Left ventricle myocardium inferior (tissue), 1 donor: ENCODE data around the gene KDM5C. TPM values are rescaled to one million over a fixed set of nuclear protein-coding genes. Genes with fewer than 3 reads are reported as not detected.

Source experiments
- DNase-seq: peaks from one replicate; pipeline ENCODE4 v3.0.0-alpha.2; 2020
- H3K27ac ChIP-seq: fragments of 200-600 bp; replicated peaks from 2 replicates; pipeline ENCODE4 v1.8.0; 2021
- H3K27me3 ChIP-seq: fragments of 200-600 bp; 2 replicates; pipeline ENCODE4 v1.8.0; 2021; ENCODE audit warnings: low read depth
- H3K36me3 ChIP-seq: fragments of 200-600 bp; 2 replicates; pipeline ENCODE4 v1.8.0; 2021
- H3K4me1 ChIP-seq: fragments of 200-600 bp; 2 replicates; pipeline ENCODE4 v1.8.0; 2021
- H3K4me3 ChIP-seq: fragments of 200-600 bp; 2 replicates; pipeline ENCODE4 v1.8.0; 2021; ENCODE audit warnings: mild to moderate bottlenecking, moderate library complexity
- H3K9me3 ChIP-seq: fragments of 200-600 bp; replicated peaks from 2 replicates; pipeline ENCODE4 v1.8.0; 2021
- intact Hi-C: fragments of 100-400 bp; cut with micrococcal nuclease; formaldehyde crosslinking; loops from one replicate; pipeline ENCODE4 v1.11.0; 2022
- total RNA-seq: library from RNA; stranded (reverse); fragmentation: NEBNext Ultra II Directional; extraction: Animal tissue kit (Norgen Biotek cat#: 25700); gene quantifications from one replicate; pipeline ENCODE4 v1.2.1, GENCODE V29; 2021
- TF ChIP-seq, protein P1 (sequence below): fragments of 200-600 bp; IDR thresholded peaks from 2 replicates; pipeline ENCODE4 v1.8.0; 2021; ENCODE audit warnings: antibody characterized with exemption, mild to moderate bottlenecking, borderline replicate concordance
- donor health status: DM: no; HTN: yes; CAD: no; lungs with severe emphysema.

Gene KDM5C
- total RNA-seq, 1 donor from 2014 or later = 35.6 TPM

DNA sequence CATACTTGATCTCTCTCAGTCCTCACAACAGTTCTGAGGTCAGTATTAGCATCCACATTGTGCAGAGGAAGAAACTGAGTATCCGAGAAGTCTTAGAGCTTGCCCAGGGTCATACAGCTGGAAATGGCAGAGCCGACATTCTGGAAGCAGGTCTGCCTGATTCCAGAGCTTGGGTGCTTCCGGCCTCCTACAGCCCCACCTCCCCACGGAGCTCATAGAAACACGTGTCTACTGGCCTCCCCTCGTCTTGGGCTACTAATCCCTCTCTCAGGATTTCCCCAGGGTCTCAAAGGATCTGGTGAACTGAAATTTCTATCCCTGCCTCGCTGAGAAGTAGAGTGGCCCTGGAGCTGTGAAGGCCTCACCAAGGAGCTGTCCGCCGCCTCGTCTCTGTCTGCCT is 12.0 kb upstream of the KDM5C start:
- no peak overlapping the region for H3K4me3 ChIP-seq
- H3K36me3 ChIP-seq = peaks cover 8% of the 10 kb centered on the region
- TF ChIP-seq, protein P1, sequence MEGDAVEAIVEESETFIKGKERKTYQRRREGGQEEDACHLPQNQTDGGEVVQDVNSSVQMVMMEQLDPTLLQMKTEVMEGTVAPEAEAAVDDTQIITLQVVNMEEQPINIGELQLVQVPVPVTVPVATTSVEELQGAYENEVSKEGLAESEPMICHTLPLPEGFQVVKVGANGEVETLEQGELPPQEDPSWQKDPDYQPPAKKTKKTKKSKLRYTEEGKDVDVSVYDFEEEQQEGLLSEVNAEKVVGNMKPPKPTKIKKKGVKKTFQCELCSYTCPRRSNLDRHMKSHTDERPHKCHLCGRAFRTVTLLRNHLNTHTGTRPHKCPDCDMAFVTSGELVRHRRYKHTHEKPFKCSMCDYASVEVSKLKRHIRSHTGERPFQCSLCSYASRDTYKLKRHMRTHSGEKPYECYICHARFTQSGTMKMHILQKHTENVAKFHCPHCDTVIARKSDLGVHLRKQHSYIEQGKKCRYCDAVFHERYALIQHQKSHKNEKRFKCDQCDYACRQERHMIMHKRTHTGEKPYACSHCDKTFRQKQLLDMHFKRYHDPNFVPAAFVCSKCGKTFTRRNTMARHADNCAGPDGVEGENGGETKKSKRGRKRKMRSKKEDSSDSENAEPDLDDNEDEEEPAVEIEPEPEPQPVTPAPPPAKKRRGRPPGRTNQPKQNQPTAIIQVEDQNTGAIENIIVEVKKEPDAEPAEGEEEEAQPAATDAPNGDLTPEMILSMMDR = no peak
- intact Hi-C loops = no loop called here
- H3K4me1 ChIP-seq = no peaks in the 10 kb centered on the region
- H3K27me3 ChIP-seq = no peaks in the 10 kb centered on the region
- DNase-seq = no peak
- H3K27ac ChIP-seq = no peak overlapping the region
- H3K9me3 ChIP-seq = no peaks in the 10 kb centered on the region

DNA sequence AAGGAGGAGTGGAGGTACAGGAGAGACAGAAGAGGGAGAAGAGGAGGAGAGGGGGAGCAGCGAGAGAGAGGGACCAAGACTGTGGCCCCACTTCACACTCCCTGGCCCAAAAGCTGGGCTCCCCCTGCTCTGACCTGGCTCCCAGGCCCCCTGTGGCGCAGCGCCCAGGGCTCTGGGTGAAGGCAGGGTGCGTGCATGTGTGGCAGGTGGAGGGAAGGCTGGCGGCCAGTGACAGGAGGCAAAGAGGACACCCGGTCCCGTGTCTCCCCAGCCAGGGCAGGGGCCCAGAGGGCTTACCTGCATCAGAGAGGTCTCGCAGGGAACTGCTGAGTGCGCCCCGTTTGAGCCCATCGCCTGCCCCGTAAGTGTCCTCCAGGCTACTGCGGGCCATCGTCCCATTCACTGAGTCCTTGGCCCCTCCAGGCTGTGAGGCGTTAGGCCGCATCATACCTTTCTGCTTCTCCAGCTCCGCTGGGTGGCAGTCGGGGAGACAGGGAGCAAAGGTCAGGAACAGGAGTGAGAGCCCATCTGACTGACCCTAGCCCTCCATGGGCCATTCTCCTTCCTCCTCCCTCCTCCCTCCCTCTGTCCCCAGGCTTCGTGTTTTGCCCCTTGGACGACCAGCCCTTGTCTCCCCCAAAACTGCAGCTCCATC is 11.1 kb upstream of the KDM5C start:
- H3K9me3 ChIP-seq = no peaks in the 10 kb centered on the region
- H3K27ac ChIP-seq = no peak overlapping the region
- peaks cover under 1% of the 10 kb centered on the region for H3K36me3 ChIP-seq
- no peak overlapping the region for H3K4me3 ChIP-seq
- intact Hi-C loops = no loop called here
- H3K27me3 ChIP-seq = no peaks in the 10 kb centered on the region
- no peak for DNase-seq
- H3K4me1 ChIP-seq = no peaks in the 10 kb centered on the region
- TF ChIP-seq, protein P1 = no peak

DNA sequence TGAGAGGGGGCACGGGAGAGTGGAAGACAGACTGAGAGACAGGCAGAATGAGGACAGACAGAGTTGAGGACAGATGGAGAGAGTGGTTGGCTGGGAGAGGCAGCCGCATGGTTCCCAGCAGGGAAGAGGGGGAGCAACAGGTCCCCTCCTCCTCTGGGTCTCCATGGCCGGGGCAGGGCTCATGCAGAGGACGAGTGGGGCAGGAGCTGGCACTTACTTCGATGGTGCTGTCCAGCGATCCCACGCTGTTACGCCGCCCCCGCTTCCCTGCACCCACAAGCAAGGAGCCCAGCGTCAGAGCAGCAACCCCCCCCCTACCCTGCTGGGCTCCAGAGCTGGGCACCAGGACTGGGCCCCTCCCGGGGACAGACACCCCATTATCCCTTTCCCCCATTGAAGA is 10.6 kb upstream of the KDM5C start:
- intact Hi-C loops = no loop called here
- H3K9me3 ChIP-seq = no peaks in the 10 kb centered on the region
- DNase-seq = no peak
- H3K27ac ChIP-seq = no peak overlapping the region
- H3K4me1 ChIP-seq = no peaks in the 10 kb centered on the region
- no peaks in the 10 kb centered on the region for H3K36me3 ChIP-seq
- no peak overlapping the region for H3K4me3 ChIP-seq
- H3K27me3 ChIP-seq = no peaks in the 10 kb centered on the region
- TF ChIP-seq, protein P1 = no peak

DNA sequence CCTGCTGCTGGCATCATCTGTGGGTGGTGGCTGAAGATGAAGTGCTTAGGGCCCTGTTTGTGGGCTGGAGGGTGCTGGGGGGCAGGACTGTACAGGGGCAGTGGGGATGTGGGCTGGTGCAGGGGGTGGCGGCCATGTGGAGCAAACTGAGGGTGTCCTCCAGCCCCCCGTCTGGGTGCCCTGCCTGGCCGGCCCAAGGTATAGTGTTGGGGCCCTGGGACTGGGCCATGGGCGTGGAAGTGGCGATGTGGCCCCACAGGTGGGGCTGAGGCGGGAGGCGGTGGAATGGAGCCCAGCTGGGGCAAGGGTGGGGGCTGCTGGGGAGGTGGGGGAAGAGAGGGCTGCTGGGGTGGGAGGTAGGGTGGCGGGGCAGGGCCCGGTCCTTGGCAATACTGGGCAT is 9.5 kb upstream of the KDM5C start:
- H3K4me1 ChIP-seq = no peaks in the 10 kb centered on the region
- H3K27ac ChIP-seq = no peak overlapping the region
- H3K27me3 ChIP-seq = no peaks in the 10 kb centered on the region
- DNase-seq = no peak
- H3K4me3 ChIP-seq = no peak overlapping the region
- H3K36me3 ChIP-seq = no peaks in the 10 kb centered on the region
- TF ChIP-seq, protein P1 = no peak
- H3K9me3 ChIP-seq = no peaks in the 10 kb centered on the region
- intact Hi-C loops = no loop called here

DNA sequence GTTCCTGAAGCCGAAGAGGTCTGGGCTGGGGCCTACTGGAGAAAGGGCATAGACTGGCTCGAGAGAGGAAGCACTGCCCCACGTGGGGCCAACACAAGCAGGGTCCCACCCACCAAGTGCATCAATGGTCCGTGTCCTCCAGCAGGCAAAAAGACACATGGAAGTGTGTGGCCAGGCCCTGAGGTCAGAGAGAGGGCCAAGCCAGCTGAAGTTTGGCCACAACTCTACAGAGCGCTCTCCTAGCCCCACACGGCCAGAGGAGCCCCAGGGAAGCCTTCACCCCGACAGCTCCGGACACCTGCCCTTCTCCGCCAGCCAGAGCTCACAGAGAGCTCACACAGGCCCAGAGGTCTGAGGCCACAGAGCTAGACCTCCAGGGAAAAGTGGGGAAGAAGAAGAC is 8.5 kb upstream of the KDM5C start:
- no peak for DNase-seq
- Histone ChIP-seq H3K9me3 (no peaks in the 10 kb centered on the region), H3K27me3 (no peaks in the 10 kb centered on the region), H3K27ac (no peak overlapping the region), H3K4me3 (no peak overlapping the region), H3K36me3 (no peaks in the 10 kb centered on the region), H3K4me1 (no peaks in the 10 kb centered on the region)
- intact Hi-C loops = no loop called here
- TF ChIP-seq, protein P1 = no peak
